Thoracic aorta (tissue), 2 donors: ENCODE measurements around the gene CSNK2B. TPM values are rescaled to one million over a fixed set of nuclear protein-coding genes. Genes with fewer than 3 reads are reported as not detected.
"Not testable (repeated sequence)": the region's sequence is repeated elsewhere in the genome, so short reads cannot be mapped to it uniquely, and the experiment has no call there.

Experiments
- ATAC-seq: fragments of 150-250 bp; one replicate; pipeline ENCODE4 v1.8.0; 2017; ENCODE audit warnings: low read depth; ENCODE audit not compliant: insufficient number of reproducible peaks, low FRiP score
- DNase-seq: peaks from one replicate; pipeline ENCODE4 v3.0.0-alpha.2; 2020; ENCODE audit warnings: low spot score
- H3K27ac ChIP-seq, 2 donors: fragments of 200-600 bp; sonication (generic); 1 replicate in 1 of 2; 2 replicates in 1 of 2; pipeline ENCODE4 v1.5.1; 2016; ENCODE audit warnings: mild to moderate bottlenecking in 2 of 2, moderate library complexity in 2 of 2
- H3K27me3 ChIP-seq: fragments of 200-600 bp; sonication (generic); replicated peaks from 2 replicates; pipeline ENCODE4 v1.6.0; 2016; ENCODE audit warnings: mild to moderate bottlenecking; ENCODE audit not compliant: insufficient read depth
- H3K36me3 ChIP-seq: fragments of 200-600 bp; sonication (generic); one replicate; pipeline ENCODE4 v1.5.1; 2016
- H3K4me1 ChIP-seq, 2 donors: fragments of 200-600 bp; sonication (generic); 1 replicate in 1 of 2; 2 replicates in 1 of 2; pipeline versions ENCODE4 v1.5.1 to v1.6.0; 2016; ENCODE audit warnings: low read depth in 2 of 2, mild to moderate bottlenecking in 1 of 2; ENCODE audit not compliant: control insufficient read depth in 1 of 2
- H3K4me3 ChIP-seq: fragments of 200-600 bp; sonication (generic); 2 replicates; pipeline ENCODE4 v1.5.1; 2016; ENCODE audit warnings: mild to moderate bottlenecking
- H3K9me3 ChIP-seq: fragments of 200-600 bp; sonication (generic); 2 replicates; pipeline ENCODE4 v1.5.1; 2016
- total RNA-seq, 2 donors: library from RNA; depleted of rRNA; stranded (reverse); fragments of >200 nt; gene quantifications; one replicate each; pipeline versions ENCODE4 v1.1.0 to v1.2.3, GENCODE V29; 2016
- TF ChIP-seq, protein P1 (sequence below): fragments of 200-600 bp; sonication (generic); IDR thresholded peaks from one replicate; pipeline ENCODE4 v1.5.1; 2019; ENCODE audit warnings: antibody characterized with exemption

CSNK2B gene
- total RNA-seq, 2 donors from 2014 or later = 175 to 202 TPM

DNA sequence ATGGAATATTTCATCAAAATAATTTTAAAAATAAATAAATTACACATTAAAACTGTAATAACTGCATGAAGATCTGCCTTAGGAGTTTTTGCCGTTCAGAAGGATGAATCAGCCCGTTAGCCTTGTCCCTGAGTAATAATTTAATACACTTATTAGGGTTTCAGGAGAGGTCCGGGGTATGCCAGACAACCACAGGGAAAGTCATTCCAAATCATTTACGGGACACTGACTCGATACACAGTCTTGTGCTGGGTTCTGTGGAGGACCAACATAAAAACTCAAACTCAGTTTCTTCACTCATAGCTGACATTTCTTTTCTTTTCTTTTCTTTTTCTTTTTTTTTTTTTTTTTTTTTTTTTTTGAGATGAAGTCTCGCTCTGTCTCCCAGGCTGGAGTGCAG, 40.1 kb downstream of the CSNK2B start:
- no peaks in the 10 kb centered on the region for H3K9me3 ChIP-seq
- no peaks in the 10 kb centered on the region for H3K27me3 ChIP-seq
- no peaks in the 10 kb centered on the region for H3K36me3 ChIP-seq
- H3K4me1 ChIP-seq = peaks cover 13 to 19% of the 10 kb centered on the region in 2 donors
- TF ChIP-seq, protein P1, sequence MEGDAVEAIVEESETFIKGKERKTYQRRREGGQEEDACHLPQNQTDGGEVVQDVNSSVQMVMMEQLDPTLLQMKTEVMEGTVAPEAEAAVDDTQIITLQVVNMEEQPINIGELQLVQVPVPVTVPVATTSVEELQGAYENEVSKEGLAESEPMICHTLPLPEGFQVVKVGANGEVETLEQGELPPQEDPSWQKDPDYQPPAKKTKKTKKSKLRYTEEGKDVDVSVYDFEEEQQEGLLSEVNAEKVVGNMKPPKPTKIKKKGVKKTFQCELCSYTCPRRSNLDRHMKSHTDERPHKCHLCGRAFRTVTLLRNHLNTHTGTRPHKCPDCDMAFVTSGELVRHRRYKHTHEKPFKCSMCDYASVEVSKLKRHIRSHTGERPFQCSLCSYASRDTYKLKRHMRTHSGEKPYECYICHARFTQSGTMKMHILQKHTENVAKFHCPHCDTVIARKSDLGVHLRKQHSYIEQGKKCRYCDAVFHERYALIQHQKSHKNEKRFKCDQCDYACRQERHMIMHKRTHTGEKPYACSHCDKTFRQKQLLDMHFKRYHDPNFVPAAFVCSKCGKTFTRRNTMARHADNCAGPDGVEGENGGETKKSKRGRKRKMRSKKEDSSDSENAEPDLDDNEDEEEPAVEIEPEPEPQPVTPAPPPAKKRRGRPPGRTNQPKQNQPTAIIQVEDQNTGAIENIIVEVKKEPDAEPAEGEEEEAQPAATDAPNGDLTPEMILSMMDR = no peak
- ATAC-seq (no peak), DNase-seq (no peak)
- no peak overlapping the region for H3K27ac ChIP-seq
- H3K4me3 ChIP-seq = no peak overlapping the region

DNA sequence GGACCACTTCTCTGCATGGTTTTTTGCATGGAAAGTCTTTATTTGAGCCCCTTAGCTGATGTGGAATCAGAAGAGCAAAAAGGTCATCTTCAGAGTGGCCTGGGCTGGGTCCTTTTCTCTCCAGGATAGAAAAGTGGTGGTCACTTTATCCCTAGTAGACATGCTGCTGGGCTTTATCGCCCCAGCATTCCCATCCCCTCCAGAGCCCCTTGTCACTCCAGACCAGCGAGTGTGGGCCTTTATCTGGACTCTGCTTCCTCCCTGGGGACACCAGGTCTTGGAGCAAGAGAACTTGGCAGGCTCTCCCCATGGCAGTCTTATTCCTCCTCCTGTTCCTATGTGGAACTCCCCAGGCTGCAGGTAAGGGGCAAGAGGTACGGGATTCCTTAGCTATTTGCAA, 40.7 kb downstream of the CSNK2B start, which contains the start of gene LY6G6F:
LY6G6F (plus strand) TSS at position 268 of the 400 bp plus-strand sequence; CDS start at position 309, 41 bp downstream.
- Histone ChIP-seq H3K9me3 (no peaks in the 10 kb centered on the region), H3K36me3 (no peaks in the 10 kb centered on the region), H3K4me1 (peaks cover 10 to 13% of the 10 kb centered on the region in 2 donors), H3K27ac (no peak within 1 kb of the TSS), H3K4me3 (no peak within 1 kb of the TSS), H3K27me3 (no peaks in the 10 kb centered on the region)
- ATAC-seq = no peak
- TF ChIP-seq, protein P1 = no peak
- DNase-seq = no peak

DNA sequence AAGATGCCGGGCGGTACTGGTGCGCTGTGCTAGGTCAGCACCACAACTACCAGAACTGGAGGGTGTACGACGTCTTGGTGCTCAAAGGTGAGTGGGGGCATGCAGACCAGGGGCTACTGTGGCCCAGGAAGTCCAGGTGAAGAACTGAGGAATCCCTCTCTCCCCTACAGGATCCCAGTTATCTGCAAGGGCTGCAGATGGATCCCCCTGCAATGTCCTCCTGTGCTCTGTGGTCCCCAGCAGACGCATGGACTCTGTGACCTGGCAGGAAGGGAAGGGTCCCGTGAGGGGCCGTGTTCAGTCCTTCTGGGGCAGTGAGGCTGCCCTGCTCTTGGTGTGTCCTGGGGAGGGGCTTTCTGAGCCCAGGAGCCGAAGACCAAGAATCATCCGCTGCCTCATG, 41.8 kb downstream of the CSNK2B start:
- H3K9me3 ChIP-seq = no peaks in the 10 kb centered on the region
- peaks cover 3 to 6% of the 10 kb centered on the region in 2 donors for H3K4me1 ChIP-seq
- DNase-seq (no peak), ATAC-seq (no peak)
- no peaks in the 10 kb centered on the region for H3K36me3 ChIP-seq
- H3K27me3 ChIP-seq = no peaks in the 10 kb centered on the region
- TF ChIP-seq, protein P1 = no peak
- H3K4me3 ChIP-seq = no peak overlapping the region
- H3K27ac ChIP-seq = no peak overlapping the region

DNA sequence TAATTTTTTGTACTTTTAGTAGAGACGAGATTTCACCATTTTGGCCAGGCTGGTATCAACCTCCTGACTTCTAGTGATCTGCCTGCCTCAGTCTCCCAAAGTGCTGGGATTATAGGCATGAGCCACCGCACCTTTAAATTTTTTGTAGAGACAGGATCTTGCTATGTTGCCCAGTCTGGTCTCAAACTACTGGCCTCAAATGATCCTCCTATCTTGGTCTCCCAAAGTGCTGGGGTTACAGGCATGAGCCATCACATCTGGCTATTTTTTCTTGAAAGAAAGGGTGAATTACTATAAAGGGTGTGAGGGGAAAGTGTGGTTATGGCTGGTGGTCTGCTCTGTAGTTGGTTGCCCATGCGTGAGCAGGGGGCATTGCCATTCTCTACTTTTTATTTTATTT, 42.3 kb downstream of the CSNK2B start:
- Histone ChIP-seq H3K9me3 (no peaks in the 10 kb centered on the region), H3K36me3 (no peaks in the 10 kb centered on the region), H3K27me3 (no peaks in the 10 kb centered on the region), H3K4me1 (peaks cover 3 to 6% of the 10 kb centered on the region in 2 donors), H3K27ac (no peak overlapping the region), H3K4me3 (no peak overlapping the region)
- TF ChIP-seq, protein P1 = no peak
- ATAC-seq (no peak), DNase-seq (no peak)

DNA sequence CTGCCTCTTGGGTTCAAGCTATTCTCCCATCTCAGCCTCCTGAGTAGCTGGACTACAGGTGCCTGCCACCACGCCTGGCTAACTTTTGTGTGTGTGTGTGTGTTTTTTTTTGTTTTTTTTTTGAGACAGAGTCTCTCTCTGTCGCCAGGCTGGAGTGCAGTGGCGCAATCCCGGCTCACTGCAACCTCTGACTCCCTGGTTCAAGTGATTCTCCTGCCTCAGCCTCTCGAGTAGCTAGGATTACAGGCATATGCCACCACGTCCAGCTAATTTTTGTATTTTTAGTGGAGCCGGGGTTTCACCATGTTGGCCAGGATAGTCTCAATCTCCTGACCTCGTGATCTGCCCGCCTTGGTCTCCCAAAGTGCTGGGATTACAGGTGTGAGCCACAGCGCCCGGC, 43.3 kb downstream of the CSNK2B start:
- H3K4me1 ChIP-seq, H3K27ac ChIP-seq, H3K9me3 ChIP-seq, H3K4me3 ChIP-seq, DNase-seq, ATAC-seq, H3K27me3 ChIP-seq, H3K36me3 ChIP-seq: not testable (repeated sequence)

DNA sequence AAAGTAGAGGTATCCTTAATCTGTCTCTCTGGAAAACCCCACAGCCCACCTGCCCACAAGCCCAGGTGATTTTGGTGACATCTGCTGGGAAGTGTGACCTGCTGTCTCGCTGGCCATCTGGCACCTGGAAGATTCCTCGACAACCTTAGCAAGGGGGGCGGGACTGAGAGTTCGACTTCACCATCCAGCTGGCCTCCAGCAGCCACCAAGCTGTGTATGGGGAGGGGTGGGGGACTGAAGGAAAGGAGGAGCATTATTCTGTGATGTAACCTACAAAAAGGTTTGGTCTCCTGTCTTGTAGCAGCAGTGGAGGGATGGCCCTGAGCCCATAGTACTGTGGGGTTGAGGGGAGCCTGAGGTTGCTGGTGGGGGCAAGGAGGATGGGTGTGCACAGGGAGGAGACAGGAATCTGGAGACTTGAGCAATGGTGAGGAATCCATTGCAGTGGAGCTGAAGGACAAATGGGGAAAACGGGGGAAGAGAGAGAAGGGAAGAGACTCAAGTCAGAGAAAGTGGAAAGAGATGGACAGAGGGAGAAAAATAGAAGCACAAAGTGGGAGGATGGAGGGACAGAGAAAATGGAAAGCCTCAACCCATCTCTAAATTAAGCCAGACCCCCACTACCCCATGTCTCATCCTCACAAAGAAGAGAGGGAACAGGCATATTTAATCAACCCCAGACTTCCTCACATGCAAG, 44.8 kb downstream of the CSNK2B start:
- ATAC-seq = no peak
- no peak overlapping the region for H3K4me3 ChIP-seq
- no peaks in the 10 kb centered on the region for H3K27me3 ChIP-seq
- H3K36me3 ChIP-seq = no peaks in the 10 kb centered on the region
- TF ChIP-seq, protein P1 = no peak
- DNase-seq = no peak
- no peak overlapping the region for H3K27ac ChIP-seq
- H3K9me3 ChIP-seq = no peaks in the 10 kb centered on the region
- no peaks in the 10 kb centered on the region for H3K4me1 ChIP-seq
